Endothelial cell of umbilical vein (primary cell): ENCODE data around the gene FBLN2.

ENCODE experiments used
- CTCF ChIP-seq, 2 donors: IDR thresholded peaks; 1 replicate in 1 of 2; 2 replicates in 1 of 2; pipeline ENCODE4 v1.5.1; 2011; ENCODE audit warnings: low read length in 2 of 2, mild to moderate bottlenecking in 2 of 2, moderate library complexity in 2 of 2, control low read depth in 1 of 2, inconsistent platforms in 1 of 2, low read depth in 1 of 2; ENCODE audit not compliant: insufficient read depth in 1 of 2; ENCODE audit errors: extremely low read depth in 1 of 2
- MAX ChIP-seq: IDR thresholded peaks from 2 replicates; pipeline ENCODE4 v1.6.1; 2011; ENCODE audit not compliant: insufficient read depth, insufficient read length
- POLR2A ChIP-seq: IDR thresholded peaks from 2 replicates; pipeline ENCODE4 v1.6.1; 2012; ENCODE audit warnings: low read depth, mild to moderate bottlenecking, control low read depth, low read length
- POLR2AphosphoS5 ChIP-seq: IDR thresholded peaks from 2 replicates; pipeline ENCODE4 v1.6.1; 2012; ENCODE audit warnings: low read depth, mild to moderate bottlenecking, control low read depth, low read length, moderate library complexity; ENCODE audit not compliant: insufficient read depth

- TF ChIP-seq MAX (no peak), POLR2AphosphoS5 (no peak), POLR2A (no peak), CTCF (IDR thresholded peaks at IDR 0.05; ENCODE audit: extremely low read depth in 1 of 2, insufficient read depth in 1 of 2, low read depth in 1 of 2, low read length in 2 of 2) (no peak)
Measured at GRCh38 chr3:13687517-13687943, 138.6 kb downstream of the FBLN2 start.
